ENCODE data around the gene EHMT1.
A peak's percentile ranks its signal among the peaks of the same experiment; 100 is the strongest.

The EHMT1 gene

DNA sequence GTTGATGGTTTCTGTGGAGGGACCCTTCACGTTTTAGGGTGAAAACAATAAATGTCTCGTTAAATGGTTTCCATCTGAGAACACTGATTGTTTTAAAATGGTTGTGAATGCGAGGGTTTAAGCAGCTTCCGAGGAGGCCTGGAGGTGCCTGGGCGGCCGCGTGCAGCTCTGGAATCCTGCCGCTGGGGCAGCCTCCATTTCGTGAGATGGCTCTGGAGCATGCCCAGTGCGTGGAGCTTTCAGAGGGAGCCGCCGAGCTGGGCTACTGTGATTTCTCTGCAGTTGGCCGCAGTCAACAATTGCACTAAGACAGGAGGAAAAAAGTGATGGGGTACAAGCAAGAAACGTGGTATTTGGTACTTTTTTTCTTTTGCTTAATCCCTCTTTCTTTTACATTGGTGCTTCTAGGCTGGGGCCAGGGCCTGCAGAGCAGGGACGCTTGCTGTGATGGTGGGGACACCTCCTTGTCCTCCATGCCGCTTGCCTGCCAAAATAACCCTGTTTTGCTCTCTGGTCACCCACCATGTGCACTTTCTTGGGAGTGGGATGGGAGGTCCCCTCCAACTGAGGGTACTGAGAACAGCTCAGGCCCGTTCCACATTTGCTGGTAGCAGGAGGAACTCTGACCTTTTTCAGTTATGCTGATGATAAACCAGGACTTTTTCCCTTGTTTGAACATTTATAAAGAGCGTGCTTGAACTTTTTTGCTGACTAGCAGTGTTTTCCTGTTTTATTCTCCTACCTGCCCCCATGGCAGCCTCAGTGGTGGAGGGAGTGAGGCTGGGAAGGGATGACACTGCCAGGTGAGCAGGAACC is 47.1 kb downstream of the EHMT1 start:
- no peak overlapping the region for H3K4me3 Mint-ChIP-seq
- DNase-seq (ENCODE audit: low spot score in 2 of 2) (no peak), ATAC-seq (no peak)
- H3K36me3 Mint-ChIP-seq = peaks cover 44% of the 10 kb centered on the region
- H3K4me1 Mint-ChIP-seq = peaks cover 44% of the 10 kb centered on the region
- H3K27ac Mint-ChIP-seq = peak overlapping the region; percentile 71
- no peaks in the 10 kb centered on the region for H3K9me3 Mint-ChIP-seq

DNA sequence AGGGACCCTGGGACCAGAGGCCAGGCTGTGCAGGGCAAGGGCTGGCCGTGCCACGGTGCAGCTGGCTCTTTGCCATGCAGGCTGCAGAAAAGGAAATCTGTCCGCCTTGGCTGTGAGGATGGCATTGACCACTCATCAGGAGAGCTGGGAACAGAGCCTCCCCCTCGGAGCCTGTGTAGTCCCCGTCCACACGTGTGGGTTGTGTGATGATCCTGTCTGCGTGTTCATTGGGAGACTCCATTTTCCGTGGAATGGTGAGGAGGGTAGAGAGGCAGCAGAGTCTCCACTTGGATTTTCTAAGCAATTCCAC is 47.7 kb downstream of the EHMT1 start:
- H3K36me3 Mint-ChIP-seq = peaks cover 40% of the 10 kb centered on the region
- ATAC-seq (no peak), DNase-seq (ENCODE audit: low spot score in 2 of 2) (no peak)
- no peaks in the 10 kb centered on the region for H3K9me3 Mint-ChIP-seq
- peaks cover 45% of the 10 kb centered on the region for H3K4me1 Mint-ChIP-seq
- H3K27ac Mint-ChIP-seq = no peak overlapping the region
- H3K4me3 Mint-ChIP-seq = no peak overlapping the region

DNA sequence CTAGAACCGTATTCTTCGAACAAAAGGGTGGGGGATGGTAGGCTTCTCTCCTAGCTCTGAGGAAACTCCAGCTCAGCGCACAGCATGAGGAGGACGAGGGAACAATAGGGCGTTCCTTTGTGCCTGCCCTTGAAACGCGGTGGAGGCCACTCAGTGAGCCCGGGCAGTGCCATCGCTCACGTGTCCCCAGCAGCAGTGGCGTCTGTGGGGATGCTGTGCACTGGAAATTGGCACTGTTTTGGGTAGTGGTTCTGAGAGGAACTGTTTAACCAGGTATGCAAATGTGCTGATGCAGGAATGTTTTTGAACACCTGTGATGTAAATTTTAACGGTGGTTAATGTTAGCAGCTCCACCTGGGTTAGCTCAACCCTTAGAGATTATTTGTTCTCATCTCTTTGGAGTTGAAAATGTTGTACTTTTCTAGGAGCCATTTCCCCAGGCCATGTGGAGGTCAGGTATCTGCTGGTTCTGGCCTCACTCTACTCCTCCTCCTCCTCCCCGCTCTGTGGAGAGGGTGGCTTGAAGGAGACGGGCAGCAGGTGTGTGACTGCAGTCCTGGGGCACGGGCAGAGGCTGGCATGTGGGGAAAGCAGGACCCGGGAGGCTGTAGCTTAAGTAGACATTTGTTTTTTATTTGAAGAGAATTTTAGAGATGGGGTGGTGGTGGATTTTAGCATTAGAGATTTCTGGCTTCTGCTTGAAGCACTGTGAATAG is 48.3 kb downstream of the EHMT1 start:
- H3K27ac Mint-ChIP-seq = peak overlapping the region; percentile 81
- no peak for DNase-seq (ENCODE audit: low spot score in 2 of 2)
- peaks cover 38% of the 10 kb centered on the region for H3K36me3 Mint-ChIP-seq
- H3K9me3 Mint-ChIP-seq = no peaks in the 10 kb centered on the region
- no peak overlapping the region for H3K4me3 Mint-ChIP-seq
- no peak for ATAC-seq
- H3K4me1 Mint-ChIP-seq = peaks cover 45% of the 10 kb centered on the region

DNA sequence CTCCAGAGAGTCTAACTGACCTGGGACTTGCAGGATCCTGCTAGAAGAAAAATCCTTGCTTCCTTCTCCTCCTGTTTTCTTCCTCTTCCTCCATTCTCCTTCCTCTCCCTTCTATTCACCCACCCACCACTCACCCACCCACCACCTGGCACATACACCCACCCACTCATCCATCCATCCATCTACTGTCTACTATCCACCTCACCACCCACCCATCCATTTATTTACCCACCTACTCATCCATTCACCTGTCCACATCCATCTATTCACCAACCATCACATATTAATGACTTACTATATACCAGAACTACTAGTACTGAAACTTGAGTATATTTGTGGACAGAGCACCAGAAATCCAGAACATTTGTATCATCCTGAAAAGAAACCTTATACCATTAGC is 49.4 kb downstream of the EHMT1 start:
- H3K4me1 Mint-ChIP-seq = peaks cover 48% of the 10 kb centered on the region
- no peak for ATAC-seq
- no peaks in the 10 kb centered on the region for H3K9me3 Mint-ChIP-seq
- DNase-seq (ENCODE audit: low spot score in 2 of 2) = no peak
- peak overlapping the region; percentile 81 for H3K27ac Mint-ChIP-seq
- no peak overlapping the region for H3K4me3 Mint-ChIP-seq
- H3K36me3 Mint-ChIP-seq = peaks cover 33% of the 10 kb centered on the region

DNA sequence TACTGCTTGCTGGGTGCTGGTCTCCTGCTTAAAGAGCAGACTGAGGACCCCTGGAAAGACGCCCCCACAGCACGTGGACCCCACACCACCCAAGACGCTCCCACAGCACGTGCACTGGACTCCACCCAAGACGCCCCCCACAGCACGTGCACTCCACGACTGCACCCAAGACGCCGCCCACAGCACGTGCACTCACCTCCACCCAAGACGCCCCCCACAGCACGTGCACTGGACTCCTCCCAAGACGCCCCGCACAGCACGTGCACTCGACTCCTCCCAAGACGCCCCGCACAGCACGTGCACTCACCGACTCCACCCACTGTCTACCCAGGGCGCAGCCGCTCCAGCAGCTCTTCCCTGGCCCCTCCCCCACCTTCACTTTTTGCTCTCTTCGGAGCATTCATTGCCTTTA is 50.5 kb downstream of the EHMT1 start:
- H3K4me3 Mint-ChIP-seq = no peak overlapping the region
- DNase-seq (ENCODE audit: low spot score in 2 of 2) = no peak
- H3K36me3 Mint-ChIP-seq = peaks cover 24% of the 10 kb centered on the region
- H3K4me1 Mint-ChIP-seq = peaks cover 55% of the 10 kb centered on the region
- no peaks in the 10 kb centered on the region for H3K9me3 Mint-ChIP-seq
- peak overlapping the region; percentile 37 for H3K27ac Mint-ChIP-seq
- peak; percentile 31 for ATAC-seq

DNA sequence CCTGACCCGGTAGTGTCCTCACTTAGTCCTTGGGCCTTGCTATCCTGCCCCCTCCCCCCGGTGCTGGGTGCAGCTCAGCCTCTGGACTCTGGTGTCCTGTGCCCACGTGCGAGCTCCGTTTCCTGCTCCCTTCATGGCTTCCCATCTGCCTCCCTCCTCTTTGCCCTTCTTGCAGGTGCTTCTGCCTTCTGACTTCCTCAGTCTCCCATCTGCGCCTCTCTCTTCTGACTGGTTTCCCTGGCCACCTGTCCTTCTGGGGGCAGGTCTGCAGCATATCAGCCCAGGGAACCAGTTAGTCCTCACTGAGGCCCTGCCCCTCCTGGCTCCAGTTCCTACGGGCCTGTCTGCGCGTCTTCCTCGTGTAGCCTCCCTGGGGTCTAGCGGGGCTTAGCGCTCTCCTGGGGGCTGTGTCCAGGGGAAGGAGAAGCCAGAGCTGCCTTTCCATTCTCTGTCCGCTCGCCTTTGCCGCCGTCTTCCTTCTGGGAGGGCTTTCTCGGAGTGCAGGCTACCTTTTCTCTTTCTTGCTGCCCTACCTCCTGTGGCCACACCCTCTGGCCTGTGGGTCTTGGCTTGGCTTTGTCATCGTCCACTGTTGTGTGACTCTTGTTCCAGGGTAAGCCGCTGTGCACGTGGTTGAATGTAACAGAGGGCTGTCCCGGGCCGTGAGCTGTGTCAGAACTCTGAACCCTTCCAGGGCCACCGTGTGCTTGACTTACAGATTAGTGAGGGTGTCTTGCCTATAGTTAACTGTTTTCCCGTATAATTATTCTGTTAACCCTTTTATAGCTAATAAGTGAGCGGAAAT is 51.8 kb downstream of the EHMT1 start:
- ATAC-seq = no peak
- peaks cover 16% of the 10 kb centered on the region for H3K36me3 Mint-ChIP-seq
- no peak overlapping the region for H3K4me3 Mint-ChIP-seq
- H3K9me3 Mint-ChIP-seq = no peaks in the 10 kb centered on the region
- peak overlapping the region; percentile 82 for H3K27ac Mint-ChIP-seq
- DNase-seq (ENCODE audit: low spot score in 2 of 2) = no peak
- H3K4me1 Mint-ChIP-seq = peaks cover 59% of the 10 kb centered on the region

DNA sequence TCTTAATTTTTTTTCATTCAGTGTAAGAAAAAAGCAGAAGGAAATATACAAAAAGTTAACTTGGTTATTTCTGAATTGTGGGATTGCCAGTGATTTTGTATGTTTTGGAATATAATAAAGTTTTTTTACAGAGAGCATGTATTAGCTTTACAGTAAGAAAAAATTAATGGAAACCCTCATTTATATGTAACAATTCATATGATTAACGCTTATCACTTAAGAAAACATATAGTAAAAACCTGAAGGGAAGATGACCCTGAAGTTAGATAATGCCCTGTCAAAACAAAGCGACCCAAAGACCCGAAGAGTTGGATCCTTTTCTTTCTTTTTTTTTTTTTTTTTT is 52.4 kb downstream of the EHMT1 start:
- ATAC-seq (no peak), DNase-seq (ENCODE audit: low spot score in 2 of 2) (no peak)
- Mint-ChIP-seq H3K36me3 (peaks cover 16% of the 10 kb centered on the region), H3K4me3 (no peak overlapping the region), H3K4me1 (peaks cover 59% of the 10 kb centered on the region), H3K9me3 (no peaks in the 10 kb centered on the region), H3K27ac (peak overlapping the region; percentile 82)

DNA sequence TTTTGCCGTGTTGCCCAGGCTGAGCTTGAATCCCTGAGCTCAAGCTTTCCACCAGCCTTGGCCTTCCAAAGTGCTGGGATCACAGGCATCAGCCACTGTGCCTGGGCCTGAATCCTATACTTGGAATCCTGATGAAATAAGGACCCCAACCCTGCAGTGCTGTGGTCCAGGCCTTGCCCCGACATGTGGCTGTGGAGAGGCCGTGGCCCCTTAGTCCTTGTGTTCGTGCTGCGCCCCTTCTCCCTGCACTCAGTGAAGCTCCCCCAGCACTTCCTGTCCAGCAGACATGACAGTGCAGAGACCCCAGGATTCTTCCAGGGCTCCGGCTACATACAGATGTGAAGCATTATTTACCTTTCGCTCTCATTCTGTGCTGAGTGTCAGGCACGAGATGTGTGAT is 52.9 kb downstream of the EHMT1 start:
- Mint-ChIP-seq H3K36me3 (peaks cover 20% of the 10 kb centered on the region), H3K4me3 (no peak overlapping the region), H3K9me3 (no peaks in the 10 kb centered on the region), H3K4me1 (peaks cover 59% of the 10 kb centered on the region), H3K27ac (no peak overlapping the region)
- no peak for DNase-seq (ENCODE audit: low spot score in 2 of 2)
- ATAC-seq = no peak

DNA sequence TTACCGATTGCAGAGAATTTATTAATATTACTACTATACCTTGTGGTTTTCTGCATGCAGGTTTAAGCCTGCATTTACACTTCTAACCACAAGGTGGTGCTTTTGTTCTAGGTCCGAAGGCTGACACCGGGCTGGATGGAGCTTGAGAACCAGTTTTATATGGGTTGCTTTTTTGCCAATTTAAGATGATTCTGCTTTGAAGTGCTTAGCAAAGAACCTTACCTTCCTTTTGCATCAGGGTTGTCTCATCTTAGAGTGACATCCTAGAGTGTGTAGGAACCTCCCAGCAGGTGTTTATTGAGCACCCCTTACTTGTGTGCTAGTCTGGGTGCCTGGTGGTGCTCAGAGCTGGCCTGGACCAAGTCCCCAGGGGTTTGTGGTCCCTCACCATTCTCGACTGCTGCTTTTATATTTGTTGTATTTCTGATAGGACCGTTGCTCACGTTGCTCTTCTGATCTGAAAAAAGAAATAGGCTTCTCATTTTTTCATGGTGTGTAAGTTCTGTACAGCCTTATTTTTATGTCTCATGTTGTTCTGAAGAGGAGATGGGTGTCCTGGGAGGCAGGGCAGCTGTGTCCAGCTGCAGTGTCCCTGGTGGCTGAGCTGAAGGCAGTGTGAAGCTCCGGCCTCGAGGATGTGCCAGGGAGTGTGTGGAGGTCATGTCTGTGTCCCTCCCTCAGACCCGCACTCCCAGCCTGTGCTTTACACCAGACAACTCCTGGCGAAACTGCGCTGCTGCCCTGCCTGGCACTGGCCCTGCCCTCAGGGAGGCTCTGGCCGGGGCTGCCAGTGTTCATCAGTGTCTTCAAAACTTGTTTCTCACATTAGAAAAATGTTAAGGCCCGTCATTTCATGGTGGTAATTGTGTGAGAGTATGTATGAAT is 54.3 kb downstream of the EHMT1 start:
- ATAC-seq (peak; percentile 83), DNase-seq (ENCODE audit: low spot score in 2 of 2) (peak; percentile 15 to 57)
- Mint-ChIP-seq H3K27ac (peak overlapping the region; percentile 79), H3K36me3 (peaks cover 34% of the 10 kb centered on the region), H3K4me1 (peaks cover 49% of the 10 kb centered on the region), H3K4me3 (no peak overlapping the region), H3K9me3 (no peaks in the 10 kb centered on the region)

DNA sequence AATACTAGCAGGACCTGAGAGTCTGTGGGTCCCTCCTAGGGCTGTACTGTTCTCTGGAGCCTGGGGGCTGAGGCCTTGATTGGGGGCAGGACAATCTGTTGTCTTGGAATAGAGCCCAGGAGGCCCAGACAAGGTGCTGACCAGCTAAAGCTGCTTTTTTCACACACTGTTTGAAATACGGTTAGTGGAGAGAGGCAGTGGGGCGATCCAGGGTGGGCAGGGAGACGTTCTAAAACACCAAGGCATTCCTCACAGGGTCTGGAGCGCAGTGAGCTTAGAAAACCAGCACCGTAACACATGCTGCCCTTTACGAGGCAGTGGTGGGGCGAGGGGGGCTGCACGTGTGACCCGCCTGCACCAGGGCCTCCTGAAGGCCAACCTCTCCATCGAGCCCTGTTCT is 55.1 kb downstream of the EHMT1 start:
- Mint-ChIP-seq H3K4me1 (peaks cover 47% of the 10 kb centered on the region), H3K27ac (peak overlapping the region; percentile 79), H3K4me3 (no peak overlapping the region), H3K9me3 (no peaks in the 10 kb centered on the region), H3K36me3 (peaks cover 38% of the 10 kb centered on the region)
- no peak for DNase-seq (ENCODE audit: low spot score in 2 of 2)
- ATAC-seq = no peak

DNA sequence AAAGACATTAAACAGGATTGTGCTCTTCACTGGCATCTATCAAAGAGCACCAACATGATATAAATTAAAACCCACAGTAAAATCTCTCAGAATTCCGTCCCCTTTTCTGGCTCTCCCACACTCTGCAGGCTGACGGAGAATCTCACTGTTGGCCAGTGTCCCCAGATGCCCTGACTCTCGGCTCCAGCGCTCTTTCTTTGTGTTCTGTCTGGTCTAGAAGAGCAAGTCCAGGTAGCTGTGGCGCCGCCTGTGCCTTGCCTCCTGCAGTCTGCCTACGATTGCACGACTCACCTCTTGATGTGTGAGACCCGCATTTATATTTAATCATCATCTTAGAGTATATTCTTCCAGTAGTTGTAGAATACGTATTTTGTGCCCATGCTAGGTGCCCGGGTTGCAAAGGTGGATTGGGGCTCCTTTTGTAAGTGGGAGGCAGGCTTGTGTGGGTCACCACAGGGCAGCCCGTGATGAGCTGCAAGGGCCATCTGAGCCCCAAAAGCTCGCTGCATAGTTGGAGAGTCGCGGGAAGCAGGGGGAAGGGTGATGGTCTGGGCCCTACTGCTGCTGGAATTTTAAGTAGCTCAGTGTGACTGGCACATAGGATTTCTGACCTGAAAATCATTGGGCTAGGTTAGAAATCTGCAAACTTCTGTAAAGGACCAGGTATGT is 55.6 kb downstream of the EHMT1 start:
- Mint-ChIP-seq H3K36me3 (peaks cover 37% of the 10 kb centered on the region), H3K4me3 (no peak overlapping the region), H3K9me3 (no peaks in the 10 kb centered on the region), H3K27ac (peak overlapping the region; percentile 79), H3K4me1 (peaks cover 47% of the 10 kb centered on the region)
- DNase-seq (ENCODE audit: low spot score in 2 of 2) = no peak
- ATAC-seq = no peak

DNA sequence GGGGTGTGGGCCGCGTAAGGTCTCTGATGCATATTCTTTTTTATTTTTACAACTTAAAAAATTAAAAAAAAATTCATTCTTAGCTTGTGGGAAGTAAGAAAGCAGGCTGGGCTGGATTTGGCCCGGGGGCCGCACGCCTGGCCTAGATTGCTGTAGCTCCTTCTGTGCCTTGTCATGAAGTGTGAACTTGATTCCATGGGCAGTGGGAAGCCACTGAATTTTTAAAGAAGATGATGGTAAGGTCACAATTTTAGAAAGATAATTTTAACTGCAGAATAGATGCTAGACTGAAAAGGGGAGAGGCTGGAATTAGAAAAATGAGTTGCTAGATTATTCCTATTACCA is 56.1 kb downstream of the EHMT1 start:
- peaks cover 47% of the 10 kb centered on the region for H3K4me1 Mint-ChIP-seq
- DNase-seq (ENCODE audit: low spot score in 2 of 2) (no peak), ATAC-seq (no peak)
- no peak overlapping the region for H3K4me3 Mint-ChIP-seq
- no peaks in the 10 kb centered on the region for H3K9me3 Mint-ChIP-seq
- peaks cover 35% of the 10 kb centered on the region for H3K36me3 Mint-ChIP-seq
- H3K27ac Mint-ChIP-seq = peak overlapping the region; percentile 79

DNA sequence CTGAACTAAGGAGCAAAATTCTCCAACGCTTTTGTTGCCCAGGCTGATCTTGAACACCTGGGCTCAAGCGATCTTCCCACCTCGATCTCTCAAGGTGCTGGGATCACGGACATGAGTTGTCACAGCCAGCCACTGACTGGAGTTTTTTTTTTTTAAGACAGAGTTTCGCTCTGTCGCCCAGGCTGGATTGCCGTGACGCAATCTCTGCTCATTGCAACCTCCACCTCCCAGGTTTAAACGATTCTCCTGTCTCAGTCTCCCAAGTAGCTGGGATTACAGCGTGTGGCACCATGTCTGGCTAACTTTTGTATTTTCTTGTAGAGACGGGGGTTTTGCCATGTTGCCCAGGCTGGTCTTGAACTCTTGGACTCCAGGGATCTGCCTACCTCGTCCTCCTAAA is 58.2 kb downstream of the EHMT1 start:
- peaks cover 52% of the 10 kb centered on the region for H3K4me1 Mint-ChIP-seq

DNA sequence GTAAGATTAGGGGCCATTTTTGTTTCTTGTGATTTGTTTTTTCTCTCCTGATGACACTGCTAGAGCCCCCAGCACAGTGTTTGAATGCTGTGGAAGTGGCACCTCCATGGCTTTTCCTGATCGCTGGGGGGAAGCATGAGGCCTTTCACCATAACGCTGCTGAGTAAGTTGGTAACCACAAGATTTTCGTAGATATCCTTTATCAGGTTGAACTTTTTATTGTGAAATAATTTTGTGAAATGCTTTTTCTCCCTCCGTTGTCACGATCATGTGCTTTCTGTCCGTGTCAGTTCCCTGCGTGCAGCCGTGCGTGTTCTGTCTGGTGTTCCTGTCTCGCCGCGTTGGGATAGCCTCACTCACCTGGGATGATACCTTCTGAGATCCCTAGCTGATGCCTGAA is 59.4 kb downstream of the EHMT1 start:
- H3K9me3 Mint-ChIP-seq = no peaks in the 10 kb centered on the region
- no peak overlapping the region for H3K4me3 Mint-ChIP-seq
- no peak for DNase-seq (ENCODE audit: low spot score in 2 of 2)
- ATAC-seq = no peak
- peaks cover 36% of the 10 kb centered on the region for H3K36me3 Mint-ChIP-seq
- no peak overlapping the region for H3K27ac Mint-ChIP-seq
- H3K4me1 Mint-ChIP-seq = peaks cover 57% of the 10 kb centered on the region

More for the DNA sequence above, 58.2 kb downstream of the EHMT1 start:
- peaks cover 36% of the 10 kb centered on the region for H3K36me3 Mint-ChIP-seq
- H3K9me3 Mint-ChIP-seq = no peaks in the 10 kb centered on the region
- DNase-seq (ENCODE audit: low spot score in 2 of 2) = no peak
- no peak for ATAC-seq
- no peak overlapping the region for H3K27ac Mint-ChIP-seq
- H3K4me3 Mint-ChIP-seq = no peak overlapping the region
